NT2/D1 (cell line): ENCODE results near the gene CST11.

Experiments used
- DNase-seq: peaks from one replicate; pipeline ENCODE4 v3.0.0-alpha.2; 2011; ENCODE audit warnings: low read depth, low spot score
- H3K27me3 ChIP-seq: 2 replicates; pipeline ENCODE4 v1.6.0; 2011; ENCODE audit warnings: mild to moderate bottlenecking; ENCODE audit not compliant: insufficient read length, insufficient read depth
- H3K36me3 ChIP-seq: 2 replicates; pipeline ENCODE4 v1.6.1; 2011; ENCODE audit warnings: mild to moderate bottlenecking, low read length, mixed read lengths; ENCODE audit not compliant: insufficient read depth, insufficient read length
- H3K4me1 ChIP-seq: 2 replicates; pipeline ENCODE4 v1.5.1; 2011; ENCODE audit not compliant: insufficient read depth, insufficient read length
- H3K4me3 ChIP-seq: 2 replicates; pipeline ENCODE4 v1.5.1; 2011; ENCODE audit warnings: low read depth; ENCODE audit not compliant: insufficient read length
- H3K9ac ChIP-seq: 2 replicates; pipeline ENCODE4 v1.6.0; 2011; ENCODE audit warnings: low read depth; ENCODE audit not compliant: insufficient read length
- H3K9me3 ChIP-seq: 2 replicates; pipeline ENCODE4 v1.5.1; 2011; ENCODE audit warnings: mild to moderate bottlenecking, low read length; ENCODE audit not compliant: insufficient read depth
- SUZ12 ChIP-seq: IDR thresholded peaks from 2 replicates; pipeline ENCODE4 v1.6.1; 2011; ENCODE audit not compliant: insufficient read length, insufficient read depth; ENCODE audit errors: extremely low read depth
- YY1 ChIP-seq: IDR thresholded peaks from 2 replicates; pipeline ENCODE4 v1.6.1; 2011; ENCODE audit not compliant: insufficient read length, insufficient read depth
- ZNF274 ChIP-seq: IDR thresholded peaks from 2 replicates; pipeline ENCODE4 v1.6.1; 2011; ENCODE audit warnings: mild to moderate bottlenecking, low read depth, low read length

CST11 gene

DNA sequence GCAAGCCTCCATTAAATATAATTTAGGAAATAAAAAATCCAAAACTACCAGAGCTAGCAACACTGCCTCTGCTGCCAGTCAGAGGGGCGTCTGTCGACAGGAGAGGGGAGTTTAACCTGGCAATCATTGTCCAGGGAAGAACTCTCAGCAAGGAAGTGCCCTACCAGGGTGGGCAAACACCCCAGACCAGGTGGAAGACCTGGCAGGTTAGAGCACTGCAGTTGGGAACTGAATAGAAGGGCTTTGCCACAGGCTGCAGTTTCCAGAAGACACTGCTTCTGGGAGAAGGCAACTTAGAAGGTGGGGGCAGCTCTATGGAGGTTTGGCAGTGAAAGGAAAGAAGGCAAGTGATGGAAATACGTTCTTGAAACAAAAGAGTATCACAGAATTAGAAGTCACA is 42.9 kb downstream of the CST11 start:
- no peaks in the 10 kb centered on the region for H3K9me3 ChIP-seq
- H3K4me3 ChIP-seq: no peak overlapping the region
- H3K27me3 ChIP-seq: no peaks in the 10 kb centered on the region
- no peak for DNase-seq
- H3K9ac ChIP-seq: no peak overlapping the region
- H3K36me3 ChIP-seq: peaks cover 3% of the 10 kb centered on the region
- H3K4me1 ChIP-seq: no peaks in the 10 kb centered on the region
- no peak for TF ChIP-seq SUZ12

DNA sequence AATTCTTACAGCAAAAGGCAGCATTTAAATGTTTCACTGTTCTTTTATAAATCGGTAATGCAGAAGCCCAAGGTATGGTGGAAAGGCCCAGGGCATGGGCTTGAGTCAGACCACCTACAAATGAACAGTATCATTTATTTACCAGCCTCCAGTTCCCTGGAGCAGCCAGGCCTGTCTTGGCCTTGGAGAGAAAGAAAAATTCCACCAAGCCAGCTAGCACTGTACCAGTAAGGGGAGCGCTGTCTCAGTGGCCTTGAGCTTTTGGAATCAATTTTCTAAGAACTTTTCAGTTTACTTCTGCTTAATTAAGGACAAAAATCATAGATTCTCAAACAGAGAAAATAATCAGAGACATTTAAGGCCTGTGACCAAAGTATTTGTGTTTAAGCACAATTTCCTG is 43.7 kb downstream of the CST11 start:
- peaks cover 3% of the 10 kb centered on the region for H3K36me3 ChIP-seq
- H3K9ac ChIP-seq: no peak overlapping the region
- no peaks in the 10 kb centered on the region for H3K4me1 ChIP-seq
- TF ChIP-seq YY1 (no peak), ZNF274 (no peak), SUZ12 (no peak)
- H3K4me3 ChIP-seq: no peak overlapping the region
- no peaks in the 10 kb centered on the region for H3K9me3 ChIP-seq
- DNase-seq: no peak
- H3K27me3 ChIP-seq: no peaks in the 10 kb centered on the region

DNA sequence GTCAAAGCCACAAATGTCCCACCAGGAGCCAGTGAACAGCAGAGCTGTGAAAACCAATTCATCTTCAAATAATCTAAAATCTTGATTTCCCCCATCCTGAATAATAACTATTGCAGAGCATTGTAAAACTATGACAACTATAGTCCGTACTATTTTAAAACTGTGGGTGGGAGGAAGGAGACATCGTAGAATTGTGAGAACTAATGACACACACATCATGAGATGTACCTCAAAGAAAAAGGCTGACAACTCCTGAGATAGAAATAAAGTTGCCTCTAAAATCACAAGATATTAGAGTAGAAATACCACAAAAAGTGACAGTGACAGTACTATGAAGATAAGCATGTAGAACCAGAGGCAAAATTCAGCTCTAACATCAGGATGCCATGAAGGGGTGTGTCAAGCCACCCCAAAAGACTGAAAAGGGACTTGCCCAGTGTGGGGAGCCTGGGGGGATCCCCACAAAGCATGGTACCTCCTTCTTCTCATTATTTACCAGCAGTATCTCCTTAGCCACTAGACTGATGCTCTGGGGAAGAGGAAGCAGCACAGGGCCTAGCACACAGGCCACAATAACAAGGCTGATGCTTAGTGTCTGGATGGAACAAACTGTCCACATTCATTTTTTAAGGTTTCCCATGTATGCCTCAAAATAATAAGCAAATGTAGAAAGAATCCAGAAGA is 44.8 kb downstream of the CST11 start:
- no peak for TF ChIP-seq YY1
- TF ChIP-seq ZNF274: no peak
- TF ChIP-seq SUZ12: no peak

DNA sequence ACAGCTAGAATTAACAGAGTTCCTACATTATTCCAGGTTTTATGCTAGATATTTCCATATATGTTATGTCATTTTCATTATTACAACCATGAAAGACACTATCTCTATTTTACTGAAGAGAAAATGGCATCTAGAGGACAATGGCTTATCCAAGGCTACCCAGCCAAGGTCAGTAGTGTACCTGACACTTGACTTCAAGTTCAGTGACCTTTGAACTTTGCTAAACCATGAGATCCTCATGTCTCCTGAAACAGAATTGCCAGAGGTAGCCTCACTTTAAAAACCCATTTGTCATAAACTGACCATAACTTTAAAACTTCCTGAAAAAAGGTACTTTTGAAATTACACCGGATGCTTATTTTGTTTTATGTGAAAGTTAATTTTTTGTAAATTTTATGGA is 45.8 kb downstream of the CST11 start:
- no peak for TF ChIP-seq SUZ12
- no peak overlapping the region for H3K9ac ChIP-seq
- H3K4me1 ChIP-seq: no peaks in the 10 kb centered on the region
- H3K9me3 ChIP-seq: no peaks in the 10 kb centered on the region
- no peak overlapping the region for H3K4me3 ChIP-seq
- peaks cover 8% of the 10 kb centered on the region for H3K36me3 ChIP-seq
- H3K27me3 ChIP-seq: no peaks in the 10 kb centered on the region
- DNase-seq: no peak

More for the DNA sequence above, 44.8 kb downstream of the CST11 start:
- Histone ChIP-seq H3K9ac (no peak overlapping the region), H3K36me3 (peaks cover 3% of the 10 kb centered on the region), H3K27me3 (no peaks in the 10 kb centered on the region), H3K4me1 (no peaks in the 10 kb centered on the region), H3K9me3 (no peaks in the 10 kb centered on the region), H3K4me3 (no peak overlapping the region)
- no peak for DNase-seq

DNA sequence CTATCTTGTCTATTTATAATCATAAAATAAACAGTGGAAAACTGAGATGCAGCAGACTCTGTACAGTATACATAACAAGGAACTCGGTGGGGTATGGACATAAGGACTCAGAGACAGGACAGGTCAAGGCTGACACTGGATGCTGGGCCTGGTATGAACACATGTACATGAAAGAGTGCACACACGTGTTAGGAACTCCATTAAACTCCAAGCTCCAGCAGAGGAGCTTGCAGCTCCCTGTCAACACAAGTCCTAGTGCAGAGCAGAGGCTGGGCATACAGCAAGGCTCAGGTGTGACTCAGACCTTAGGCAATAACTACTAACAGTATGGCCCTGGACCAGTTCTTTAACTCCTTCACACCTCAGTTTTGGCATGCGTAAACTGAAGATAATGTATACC is 48.5 kb downstream of the CST11 start:
- Histone ChIP-seq H3K36me3 (peaks cover 17% of the 10 kb centered on the region), H3K9ac (no peak overlapping the region), H3K4me3 (no peak overlapping the region), H3K27me3 (no peaks in the 10 kb centered on the region), H3K9me3 (no peaks in the 10 kb centered on the region), H3K4me1 (no peaks in the 10 kb centered on the region)
- DNase-seq: no peak
- TF ChIP-seq YY1 (no peak), ZNF274 (no peak), SUZ12 (no peak)

DNA sequence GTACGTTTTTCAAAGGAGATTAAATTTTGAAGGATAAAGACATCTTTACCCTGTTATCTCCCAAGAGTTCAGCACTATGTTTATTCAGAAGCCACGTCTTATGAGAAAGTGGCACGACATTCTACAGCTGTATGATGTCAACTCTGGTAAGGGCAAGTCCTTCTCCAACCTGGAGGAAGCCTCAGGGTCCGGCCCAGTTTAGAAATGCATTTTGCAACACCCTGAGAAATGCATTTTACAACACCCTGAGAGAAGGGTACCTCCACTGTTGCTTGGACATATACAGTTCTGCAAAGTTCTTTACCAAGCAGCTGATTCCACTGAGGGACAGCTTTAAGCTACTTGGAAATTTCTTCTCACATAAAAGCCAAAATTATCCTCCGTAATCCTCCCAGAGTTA is 48.9 kb downstream of the CST11 start:
- no peak for TF ChIP-seq SUZ12
- TF ChIP-seq ZNF274: no peak
- TF ChIP-seq YY1: no peak
- no peaks in the 10 kb centered on the region for H3K27me3 ChIP-seq
- H3K4me3 ChIP-seq: no peak overlapping the region
- DNase-seq: no peak
- H3K9ac ChIP-seq: no peak overlapping the region
- no peaks in the 10 kb centered on the region for H3K9me3 ChIP-seq
- peaks cover 20% of the 10 kb centered on the region for H3K36me3 ChIP-seq
- no peaks in the 10 kb centered on the region for H3K4me1 ChIP-seq

DNA sequence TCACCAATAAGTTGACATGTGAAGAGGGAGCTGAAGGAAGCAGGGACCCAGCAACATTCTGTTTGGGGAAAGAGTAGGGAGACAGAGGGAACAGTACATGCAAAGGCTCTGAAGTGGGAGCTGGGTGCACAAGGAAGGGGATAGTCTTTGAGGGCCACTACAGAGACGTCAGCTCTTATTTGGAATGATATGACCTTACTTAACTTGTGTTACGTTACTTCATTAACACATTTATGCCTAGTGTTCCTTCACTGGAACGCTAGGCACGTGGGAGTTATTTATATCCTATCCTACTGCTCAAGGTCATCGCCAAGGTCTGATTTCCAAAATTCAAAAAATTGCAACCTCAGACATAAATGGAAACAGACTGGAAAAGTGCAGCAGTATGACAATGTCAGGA is 51.6 kb downstream of the CST11 start:
- H3K4me1 ChIP-seq: no peaks in the 10 kb centered on the region
- TF ChIP-seq YY1: no peak
- H3K27me3 ChIP-seq: no peaks in the 10 kb centered on the region
- peaks cover 20% of the 10 kb centered on the region for H3K36me3 ChIP-seq
- H3K9me3 ChIP-seq: no peaks in the 10 kb centered on the region
- no peak overlapping the region for H3K4me3 ChIP-seq
- DNase-seq: no peak
- H3K9ac ChIP-seq: no peak overlapping the region
